ENCODE measurements around the gene SMKR1.
A peak's percentile ranks its signal among the peaks of the same experiment; 100 is the strongest.

Gene SMKR1

GRCh38 chr7:129489491-129489890 is 12.8 kb upstream of the SMKR1 start:
- no peak for DNase-seq

- no peak for DNase-seq
Measured at GRCh38 chr7:129492391-129492790, 9.9 kb upstream of the SMKR1 start.

GRCh38 chr7:129493555-129493954 is 8.8 kb upstream of the SMKR1 start:
- no peak for DNase-seq

- DNase-seq, result peak; percentile 9 to 58 (median 21)
Measured at GRCh38 chr7:129494041-129494440, 8.3 kb upstream of the SMKR1 start.

GRCh38 chr7:129495987-129496386 is 6.3 kb upstream of the SMKR1 start:
- DNase-seq, result no peak

- peak in 1 of 3 donors; percentile 1 for DNase-seq
Measured at GRCh38 chr7:129496653-129497052, 5.7 kb upstream of the SMKR1 start.

GRCh38 chr7:129497156-129497555 is 5.2 kb upstream of the SMKR1 start:
- DNase-seq, result peak in 1 of 3 donors; percentile 12

- no peak for DNase-seq
Measured at GRCh38 chr7:129498021-129498420, 4.3 kb upstream of the SMKR1 start.

- no peak for DNase-seq
Measured at GRCh38 chr7:129499999-129500398, 2.3 kb upstream of the SMKR1 start.

- peak in 1 of 3 donors; percentile 48 for DNase-seq
Measured at GRCh38 chr7:129502708-129503685, 666 bp downstream of the SMKR1 start.

- DNase-seq, result no peak
Measured at GRCh38 chr7:129503725-129504124, 1.4 kb downstream of the SMKR1 start.

- no peak for DNase-seq
Measured at GRCh38 chr7:129512192-129512591, 9.9 kb downstream of the SMKR1 start.

GRCh38 chr7:129513546-129513945 is 11.2 kb downstream of the SMKR1 start:
- DNase-seq, result no peak

GRCh38 chr7:129514683-129515082 is 12.4 kb downstream of the SMKR1 start:
- no peak for DNase-seq

GRCh38 chr7:129515381-129515780 is 13.1 kb downstream of the SMKR1 start:
- DNase-seq, result no peak

GRCh38 chr7:129517931-129518330 is 15.6 kb downstream of the SMKR1 start:
- DNase-seq, result peak; percentile 15 to 29 (median 24)

GRCh38 chr7:129519464-129519863 is 17.1 kb downstream of the SMKR1 start:
- no peak for DNase-seq

GRCh38 chr7:129522088-129522970 is 20.0 kb downstream of the SMKR1 start:
- DNase-seq, result no peak

GRCh38 chr7:129522971-129523340 is 20.6 kb downstream of the SMKR1 start:
- no peak for DNase-seq

GRCh38 chr7:129523924-129524323 is 21.6 kb downstream of the SMKR1 start:
- DNase-seq, result no peak

- DNase-seq, result peak; percentile 30 to 49 (median 31)
Measured at GRCh38 chr7:129524405-129524804, 22.1 kb downstream of the SMKR1 start.

GRCh38 chr7:129525225-129525862 is 23.0 kb downstream of the SMKR1 start:
- no peak for DNase-seq

- DNase-seq, result no peak
Measured at GRCh38 chr7:129529643-129530042, 27.3 kb downstream of the SMKR1 start.
